HCT116 (cell line): ENCODE results near the gene CDC42BPB. TPM values are rescaled to one million over a fixed set of nuclear protein-coding genes. Genes with fewer than 3 reads are reported as not detected.

Experiments used
- ATAC-seq: fragments of 200-7000 bp; cut with Tn5 transposase; 2 replicates; pipeline ENCODE4 v1.9.1; 2020; ENCODE audit warnings: mild to moderate bottlenecking, moderate library complexity
- BruUV-seq: library from RNA; stranded (reverse); fragments of 400-500 nt; replicated peaks from 2 replicates; lab custom pipeline; 2021; lab: Mats Ljungman, UMichigan
- CTCF ChIA-PET: fragments of 300-600 bp; sonication (Branson Sonifier 250); formaldehyde crosslinking; loops from one replicate; lab custom pipeline; 2021; ENCODE audit warnings: antibody characterized with exemption; lab: Charles Lee
- POLR2A ChIA-PET: fragments of 300-600, 350-600 bp; sonication (Branson Sonifier 250); formaldehyde crosslinking; loops from one replicate; lab custom pipeline; 2021; ENCODE audit warnings: antibody characterized with exemption; lab: Charles Lee
- RAD21 ChIA-PET, 2 experiments: fragments of 300-600 bp; sonication (Branson Sonifier 250); formaldehyde crosslinking; loops; one replicate each; lab custom pipeline; 2023; ENCODE audit warnings: low total read pairs in 2 of 2; ENCODE audit not compliant: uncharacterized antibody in 2 of 2, unreplicated experiment in 2 of 2, low non-redundant PET in 1 of 2; lab: Charles Lee
- DNase-seq: peaks from one replicate; pipeline ENCODE4 v3.0.0-alpha.2; 2010; ENCODE audit warnings: low read depth, low spot score
- H2AFZ ChIP-seq: fragments of 200-600 bp; shearing (Covaris generic), sonication (generic); 2 replicates; pipeline ENCODE4 v1.6.1; 2017; ENCODE audit warnings: low read depth, mixed run types, mixed read lengths, antibody characterized with exemption, low read length; ENCODE audit not compliant: poor library complexity, severe bottlenecking
- H3K27ac ChIP-seq: 2 replicates; pipeline ENCODE4 v1.5.1; 2012; ENCODE audit warnings: low read depth, low read length
- H3K27me3 ChIP-seq: fragments of 200-600 bp; sonication (generic); 2 replicates; pipeline ENCODE4 v1.6.1; 2016; ENCODE audit warnings: mixed run types, low read length, mixed read lengths; ENCODE audit not compliant: insufficient read depth
- H3K36me3 ChIP-seq, 2 experiments: fragments of 200-500 bp in 1 of 2; fragments of 200-600 bp in 1 of 2; sonication (Bioruptor generic) in 1 of 2; sonication (generic) in 1 of 2; 2 replicates each; pipeline versions ENCODE4 v1.5.1 to v1.6.1; 2014 to 2016; ENCODE audit warnings: low read length in 2 of 2, inconsistent platforms in 1 of 2, mixed read lengths in 1 of 2, mixed run types in 1 of 2; ENCODE audit not compliant: insufficient read depth in 2 of 2, control insufficient read depth in 1 of 2
- H3K4me1 ChIP-seq, 2 experiments: fragments of 200-600 bp in 1 of 2; sonication (generic) in 1 of 2; 2 replicates each; pipeline versions ENCODE4 v1.5.1 to v1.6.1; 2012 to 2017; ENCODE audit warnings: low read length in 2 of 2, inconsistent platforms in 1 of 2, mild to moderate bottlenecking in 1 of 2, mixed read lengths in 1 of 2, mixed run types in 1 of 2, moderate library complexity in 1 of 2; ENCODE audit not compliant: insufficient read depth in 2 of 2, control insufficient read depth in 1 of 2
- H3K4me2 ChIP-seq: fragments of 200-600 bp; sonication (generic); 2 replicates; pipeline ENCODE4 v1.6.1; 2017; ENCODE audit warnings: mixed run types, low read length, mixed read lengths
- H3K4me3 ChIP-seq, 2 experiments: fragments of 200-600 bp in 1 of 2; sonication (generic) in 1 of 2; replicated peaks in 1 of 2; 2 replicates each; pipeline ENCODE4 v1.5.1; 2011 to 2016; ENCODE audit warnings: low read length in 2 of 2, control low read depth in 1 of 2, low read depth in 1 of 2, mild to moderate bottlenecking in 1 of 2, mixed read lengths in 1 of 2, mixed run types in 1 of 2
- H3K79me2 ChIP-seq: fragments of 200-600 bp; sonication (generic); 2 replicates; pipeline ENCODE4 v1.6.1; 2017; ENCODE audit warnings: mild to moderate bottlenecking, mixed run types, low read length, moderate library complexity, mixed read lengths; ENCODE audit not compliant: insufficient read depth
- H3K9ac ChIP-seq: fragments of 200-600 bp; sonication (generic); 2 replicates; pipeline ENCODE4 v1.6.1; 2016; ENCODE audit warnings: low read length, mixed read lengths
- H3K9me2 ChIP-seq: fragments of 200-600 bp; sonication (generic), shearing (Covaris generic); 2 replicates; pipeline ENCODE4 v1.6.1; 2017; ENCODE audit warnings: mixed run types, mild to moderate bottlenecking, moderate library complexity; ENCODE audit not compliant: insufficient read depth
- H3K9me3 ChIP-seq, 2 experiments: fragments of 200-500 bp in 1 of 2; fragments of 200-600 bp in 1 of 2; sonication (Bioruptor generic) in 1 of 2; sonication (generic) in 1 of 2; 2 replicates each; pipeline ENCODE4 v1.6.1; 2014 to 2017; ENCODE audit warnings: low read length in 2 of 2, mixed read lengths in 2 of 2, inconsistent platforms in 1 of 2, low read depth in 1 of 2, mild to moderate bottlenecking in 1 of 2, mixed run types in 1 of 2, moderate library complexity in 1 of 2; ENCODE audit not compliant: control insufficient read depth in 1 of 2, insufficient read depth in 1 of 2
- H4K20me1 ChIP-seq: fragments of 200-600 bp; sonication (generic), shearing (Covaris generic); 2 replicates; pipeline ENCODE4 v1.6.1; 2017; ENCODE audit warnings: mixed run types, mild to moderate bottlenecking, moderate library complexity; ENCODE audit not compliant: insufficient read depth
- ELF1 ChIP-seq: IDR thresholded peaks from 2 replicates; pipeline ENCODE4 v1.6.1; 2012; ENCODE audit warnings: low read depth, borderline replicate concordance
- FOSL1 ChIP-seq: IDR thresholded peaks from 2 replicates; pipeline ENCODE4 v1.6.1; 2012; ENCODE audit warnings: low read depth
- MAX ChIP-seq: IDR thresholded peaks from 2 replicates; pipeline ENCODE4 v1.6.1; 2012
- intact Hi-C: fragments of 100-400 bp; cut with micrococcal nuclease; formaldehyde crosslinking; loops from 2 replicates; pipeline ENCODE4 v1.10.0; 2022
- total RNA-seq: library from RNA; stranded (reverse); gene quantifications from one replicate; pipeline ENCODE4 v1.2.1, GENCODE V29; 2021; ENCODE audit not compliant: unreplicated experiment
- TF ChIP-seq, protein P1 (sequence below): IDR thresholded peaks from 2 replicates; pipeline ENCODE4 v1.6.1; 2012; ENCODE audit warnings: low read depth

Gene CDC42BPB
- total RNA-seq, 1 experiment from 2014 or later, result 85.6 TPM

DNA sequence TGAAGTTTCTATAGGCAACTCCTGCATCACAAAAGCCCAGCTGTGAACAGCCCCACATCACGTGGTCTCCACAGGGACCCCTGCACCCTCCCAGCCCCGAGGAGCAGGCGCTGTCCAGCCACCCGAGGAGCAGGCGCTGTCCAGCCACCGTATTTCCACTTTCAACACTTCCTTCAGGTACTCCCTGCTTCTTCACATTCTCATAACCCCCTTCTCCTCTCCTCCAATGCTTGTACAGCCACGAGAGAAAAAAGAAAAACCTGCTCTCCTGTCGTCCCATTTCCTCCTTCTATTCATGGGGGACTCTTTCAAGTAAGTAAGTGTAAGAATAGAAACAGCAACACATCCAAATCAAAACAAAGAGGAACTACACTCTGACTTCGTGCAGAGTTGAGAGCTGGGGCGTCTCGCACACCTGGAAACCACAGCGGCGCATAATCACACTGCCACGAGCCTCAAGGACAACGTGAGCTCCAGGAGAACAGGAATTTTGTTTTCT is 11.9 kb downstream of the CDC42BPB start:
- no peaks in the 10 kb centered on the region for H3K9me2 ChIP-seq
- ChIA-PET RAD21 (no interaction called here), CTCF (no interaction called here)
- intact Hi-C loops, result no loop called here
- H3K27me3 ChIP-seq, result no peaks in the 10 kb centered on the region
- no peaks in the 10 kb centered on the region for H3K9me3 ChIP-seq
- H2AFZ ChIP-seq, result no peak overlapping the region
- no peaks in the 10 kb centered on the region; a peak in 1 of 4 replicates for H3K36me3 ChIP-seq
- no TSS peak for BruUV-seq
- H3K27ac ChIP-seq, result no peak overlapping the region
- no peaks in the 10 kb centered on the region for H3K4me1 ChIP-seq
- TF ChIP-seq ELF1, result no peak
- TF ChIP-seq MAX, result no peak
- TF ChIP-seq, protein P1, sequence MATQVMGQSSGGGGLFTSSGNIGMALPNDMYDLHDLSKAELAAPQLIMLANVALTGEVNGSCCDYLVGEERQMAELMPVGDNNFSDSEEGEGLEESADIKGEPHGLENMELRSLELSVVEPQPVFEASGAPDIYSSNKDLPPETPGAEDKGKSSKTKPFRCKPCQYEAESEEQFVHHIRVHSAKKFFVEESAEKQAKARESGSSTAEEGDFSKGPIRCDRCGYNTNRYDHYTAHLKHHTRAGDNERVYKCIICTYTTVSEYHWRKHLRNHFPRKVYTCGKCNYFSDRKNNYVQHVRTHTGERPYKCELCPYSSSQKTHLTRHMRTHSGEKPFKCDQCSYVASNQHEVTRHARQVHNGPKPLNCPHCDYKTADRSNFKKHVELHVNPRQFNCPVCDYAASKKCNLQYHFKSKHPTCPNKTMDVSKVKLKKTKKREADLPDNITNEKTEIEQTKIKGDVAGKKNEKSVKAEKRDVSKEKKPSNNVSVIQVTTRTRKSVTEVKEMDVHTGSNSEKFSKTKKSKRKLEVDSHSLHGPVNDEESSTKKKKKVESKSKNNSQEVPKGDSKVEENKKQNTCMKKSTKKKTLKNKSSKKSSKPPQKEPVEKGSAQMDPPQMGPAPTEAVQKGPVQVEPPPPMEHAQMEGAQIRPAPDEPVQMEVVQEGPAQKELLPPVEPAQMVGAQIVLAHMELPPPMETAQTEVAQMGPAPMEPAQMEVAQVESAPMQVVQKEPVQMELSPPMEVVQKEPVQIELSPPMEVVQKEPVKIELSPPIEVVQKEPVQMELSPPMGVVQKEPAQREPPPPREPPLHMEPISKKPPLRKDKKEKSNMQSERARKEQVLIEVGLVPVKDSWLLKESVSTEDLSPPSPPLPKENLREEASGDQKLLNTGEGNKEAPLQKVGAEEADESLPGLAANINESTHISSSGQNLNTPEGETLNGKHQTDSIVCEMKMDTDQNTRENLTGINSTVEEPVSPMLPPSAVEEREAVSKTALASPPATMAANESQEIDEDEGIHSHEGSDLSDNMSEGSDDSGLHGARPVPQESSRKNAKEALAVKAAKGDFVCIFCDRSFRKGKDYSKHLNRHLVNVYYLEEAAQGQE, result peak; percentile 39
- no peak for TF ChIP-seq FOSL1
- TF ChIP-seq, all 23 proteins: peak for 1
- Histone ChIP-seq H3K79me2 (peaks cover 89% of the 10 kb centered on the region), H4K20me1 (no peaks in the 10 kb centered on the region; the same call in 1 of the 2 replicates), H3K9ac (no peak overlapping the region), H3K4me3 (no peak overlapping the region), H3K4me2 (no peak overlapping the region)
- ATAC-seq (no peak), DNase-seq (no peak)
- POLR2A ChIA-PET, result no interaction called here
